SJSA1 (cell line): ENCODE data around the gene PVALEF. TPM values are rescaled to one million over a fixed set of nuclear protein-coding genes. Genes with fewer than 3 reads are reported as not detected.

ENCODE experiments used
- DNase-seq, 2 experiments: peaks; one replicate each; pipeline ENCODE4 v3.0.0-alpha.2; 2015 to 2020; ENCODE audit warnings: low spot score in 2 of 2, low read depth in 1 of 2
- H3K27ac ChIP-seq: fragments of 250-450 bp; sonication (Bioruptor Pico); 2 replicates; pipeline ENCODE4 v1.5.1; 2020; ENCODE audit warnings: mild to moderate bottlenecking, moderate library complexity
- H3K27me3 ChIP-seq: fragments of 250-450 bp; sonication (Bioruptor Pico); replicated peaks from 2 replicates; pipeline ENCODE4 v1.5.1; 2020; ENCODE audit warnings: mild to moderate bottlenecking, moderate library complexity
- H3K36me3 ChIP-seq: fragments of 250-450 bp; sonication (Bioruptor Pico); 2 replicates; pipeline ENCODE4 v1.5.1; 2020; ENCODE audit warnings: mild to moderate bottlenecking
- H3K4me1 ChIP-seq: fragments of 250-450 bp; sonication (Bioruptor Pico); replicated peaks from 2 replicates; pipeline ENCODE4 v1.6.1; 2021; ENCODE audit warnings: mild to moderate bottlenecking
- H3K4me3 ChIP-seq: fragments of 250-450 bp; sonication (Bioruptor Pico); 2 replicates; pipeline ENCODE4 v1.5.1; 2020; ENCODE audit warnings: mild to moderate bottlenecking
- H3K9me3 ChIP-seq: fragments of 250-450 bp; sonication (Bioruptor Pico); replicated peaks from 2 replicates; pipeline ENCODE4 v1.5.1; 2020; ENCODE audit warnings: mild to moderate bottlenecking
- total RNA-seq: library from RNA; depleted of rRNA; stranded (reverse); fragments of >200 nt; shearing (Covaris generic); gene quantifications from 2 replicates; pipeline ENCODE4 v1.2.3, GENCODE V29; 2014

The PVALEF gene
- total RNA-seq, 1 experiment from 2014 or later: not detected

- Histone ChIP-seq H3K4me1 (no peaks in the 10 kb centered on the region; the same call in 1 of the 2 replicates), H3K4me3 (no peak within 1 kb of the TSS), H3K27ac (no peak within 1 kb of the TSS), H3K9me3 (peaks cover 6% of the 10 kb centered on the region), H3K27me3 (peaks cover 71% of the 10 kb centered on the region), H3K36me3 (no peaks in the 10 kb centered on the region)
- no peak for DNase-seq
Measured at GRCh38 chr17:81166033-81166492, 756 bp downstream of the PVALEF start, which contains the start of gene AATK. Gene AATK, minus strand, starts transcription at chr17:81166221. Its CDS starts 229 bp downstream, at chr17:81165992.

GRCh38 chr17:81167194-81167524, 1.9 kb downstream of the PVALEF start:
- no peak for DNase-seq
- Histone ChIP-seq H3K9me3 (peaks cover 6% of the 10 kb centered on the region), H3K27ac (no peak overlapping the region), H3K27me3 (peaks cover 60% of the 10 kb centered on the region), H3K4me1 (peaks cover 4% of the 10 kb centered on the region; the same call in 1 of the 2 replicates), H3K36me3 (no peaks in the 10 kb centered on the region), H3K4me3 (no peak overlapping the region)

- peaks cover 6% of the 10 kb centered on the region; the same call in 1 of the 2 replicates for H3K4me1 ChIP-seq
- peaks cover 6% of the 10 kb centered on the region for H3K9me3 ChIP-seq
- H3K36me3 ChIP-seq: no peaks in the 10 kb centered on the region
- DNase-seq: no peak
- H3K4me3 ChIP-seq: no peak overlapping the region
- no peak overlapping the region for H3K27ac ChIP-seq
- peaks cover 55% of the 10 kb centered on the region for H3K27me3 ChIP-seq
Measured at GRCh38 chr17:81167638-81168037, 2.3 kb downstream of the PVALEF start.

- Histone ChIP-seq H3K4me1 (peaks cover 6% of the 10 kb centered on the region; the same call in 1 of the 2 replicates), H3K9me3 (peaks cover 6% of the 10 kb centered on the region), H3K36me3 (no peaks in the 10 kb centered on the region), H3K27me3 (peaks cover 33% of the 10 kb centered on the region), H3K27ac (no peak overlapping the region), H3K4me3 (no peak overlapping the region)
- DNase-seq: no peak
Measured at GRCh38 chr17:81169870-81170309, 4.6 kb downstream of the PVALEF start.

GRCh38 chr17:81170727-81171494, 5.6 kb downstream of the PVALEF start:
- no peak for DNase-seq
- H3K4me3 ChIP-seq: no peak overlapping the region

GRCh38 chr17:81171941-81172340, 6.6 kb downstream of the PVALEF start:
- no peak overlapping the region for H3K27ac ChIP-seq
- peaks cover 6% of the 10 kb centered on the region for H3K9me3 ChIP-seq
- no peak overlapping the region for H3K4me3 ChIP-seq
- H3K27me3 ChIP-seq: peaks cover 23% of the 10 kb centered on the region
- no peaks in the 10 kb centered on the region for H3K36me3 ChIP-seq
- H3K4me1 ChIP-seq: 0 out of 2 replicates have a peak, but pooled peaks cover 6% of the 10 kb centered on the region
- DNase-seq: no peak

More at GRCh38 chr17:81170727-81171494, 5.6 kb downstream of the PVALEF start:
- H3K27me3 ChIP-seq: peaks cover 29% of the 10 kb centered on the region
- peaks cover 10% of the 10 kb centered on the region for H3K9me3 ChIP-seq
- 0 out of 2 replicates have a peak, but pooled peaks cover 6% of the 10 kb centered on the region for H3K4me1 ChIP-seq
- H3K36me3 ChIP-seq: no peaks in the 10 kb centered on the region
- H3K27ac ChIP-seq: no peak overlapping the region

GRCh38 chr17:81173052-81173761, 7.9 kb downstream of the PVALEF start:
- H3K4me3 ChIP-seq: no peak overlapping the region
- no peaks in the 10 kb centered on the region for H3K36me3 ChIP-seq
- H3K27me3 ChIP-seq: peaks cover 14% of the 10 kb centered on the region
- peaks cover 4% of the 10 kb centered on the region for H3K9me3 ChIP-seq
- 0 out of 2 replicates have a peak, but pooled peaks cover 6% of the 10 kb centered on the region for H3K4me1 ChIP-seq
- H3K27ac ChIP-seq: no peak overlapping the region
- no peak for DNase-seq

- H3K27ac ChIP-seq: no peak overlapping the region
- H3K36me3 ChIP-seq: no peaks in the 10 kb centered on the region
- no peak for DNase-seq
- peaks cover 4% of the 10 kb centered on the region for H3K9me3 ChIP-seq
- H3K4me3 ChIP-seq: no peak overlapping the region
- H3K4me1 ChIP-seq: 0 out of 2 replicates have a peak, but pooled peaks cover 6% of the 10 kb centered on the region
- peaks cover 14% of the 10 kb centered on the region; the same call in 1 of the 2 replicates for H3K27me3 ChIP-seq
Measured at GRCh38 chr17:81173762-81174155, 8.5 kb downstream of the PVALEF start.

- H3K9me3 ChIP-seq: peaks cover 4% of the 10 kb centered on the region
- H3K27me3 ChIP-seq: peaks cover 5% of the 10 kb centered on the region; the same call in 1 of the 2 replicates
- H3K4me1 ChIP-seq: 0 out of 2 replicates have a peak, but pooled peaks cover 6% of the 10 kb centered on the region
- no peak for DNase-seq
- H3K36me3 ChIP-seq: no peaks in the 10 kb centered on the region
- H3K27ac ChIP-seq: no peak overlapping the region
- H3K4me3 ChIP-seq: no peak overlapping the region
Measured at GRCh38 chr17:81176666-81177065, 11.4 kb downstream of the PVALEF start.

GRCh38 chr17:81178136-81179091, 13.1 kb downstream of the PVALEF start:
- Histone ChIP-seq H3K27ac (no peak overlapping the region), H3K9me3 (peaks cover 4% of the 10 kb centered on the region), H3K4me3 (no peak overlapping the region), H3K36me3 (no peaks in the 10 kb centered on the region), H3K4me1 (no peaks in the 10 kb centered on the region), H3K27me3 (peaks cover 7% of the 10 kb centered on the region; the same call in 1 of the 2 replicates)
- DNase-seq: no peak

- Histone ChIP-seq H3K9me3 (peaks cover 4% of the 10 kb centered on the region), H3K4me3 (no peak overlapping the region), H3K4me1 (no peaks in the 10 kb centered on the region), H3K36me3 (no peaks in the 10 kb centered on the region), H3K27ac (no peak overlapping the region), H3K27me3 (peaks cover 11% of the 10 kb centered on the region; the same call in 1 of the 2 replicates)
- no peak for DNase-seq
Measured at GRCh38 chr17:81179220-81179619, 13.9 kb downstream of the PVALEF start.

GRCh38 chr17:81179861-81180260, 14.6 kb downstream of the PVALEF start:
- H3K4me3 ChIP-seq: no peak overlapping the region
- no peaks in the 10 kb centered on the region for H3K36me3 ChIP-seq
- H3K27me3 ChIP-seq: peaks cover 18% of the 10 kb centered on the region
- no peaks in the 10 kb centered on the region for H3K4me1 ChIP-seq
- peaks cover 4% of the 10 kb centered on the region for H3K9me3 ChIP-seq
- no peak overlapping the region for H3K27ac ChIP-seq
- DNase-seq: no peak
